Measurements from ENCODE around the gene DCLK2. TPM values are rescaled to one million over a fixed set of nuclear protein-coding genes. Genes with fewer than 3 reads are reported as not detected.
"Not testable (repeated sequence)": the region's sequence is repeated elsewhere in the genome, so short reads cannot be mapped to it uniquely, and the experiment has no call there.

The DCLK2 gene
- total RNA-seq, 2 experiments from 2014 or later, result not detected

- Mint-ChIP-seq H3K27me3 (ENCODE audit: low read depth) (no peaks in the 10 kb centered on the region), H3K27ac (no peak overlapping the region), H3K36me3 (ENCODE audit: low read depth) (no peaks in the 10 kb centered on the region), H3K4me3 (no peak overlapping the region), H3K9me3 (no peaks in the 10 kb centered on the region), H3K4me1 (ENCODE audit: low read depth) (no peaks in the 10 kb centered on the region)
- CTCF ChIA-PET, result no interaction called here
- DNase-seq, result no peak
- intact Hi-C loops (cut with micrococcal nuclease), result no loop called here
These were observed 88.8 kb downstream of the DCLK2 start for GRCh38 chr4:150167054-150167453.

DNA sequence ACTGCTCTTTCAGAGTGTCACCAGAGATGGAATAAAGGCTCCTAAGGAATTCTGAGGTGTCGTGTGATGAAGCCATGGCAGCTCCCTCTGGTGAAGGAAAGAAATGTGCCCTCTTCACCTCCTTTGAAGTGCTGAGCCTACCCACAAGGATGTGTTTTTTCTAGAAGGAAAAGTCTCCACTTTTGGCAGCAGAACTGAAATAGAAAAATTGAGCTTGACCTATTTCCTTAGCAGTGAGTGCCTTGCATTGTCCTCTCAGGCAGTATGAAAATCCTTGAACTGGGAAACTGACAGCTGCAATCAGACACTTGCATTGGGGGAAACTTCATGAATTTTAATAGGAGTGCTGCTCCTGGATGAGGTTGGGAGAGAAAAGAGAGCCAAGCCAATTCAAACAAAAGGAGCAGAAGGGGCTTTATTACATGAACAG is 95.2 kb downstream of the DCLK2 start:
- no peaks in the 10 kb centered on the region for H3K36me3 Mint-ChIP-seq (ENCODE audit: low read depth)
- no peak overlapping the region for H3K4me3 Mint-ChIP-seq
- no peaks in the 10 kb centered on the region for H3K9me3 Mint-ChIP-seq
- H3K27me3 Mint-ChIP-seq (ENCODE audit: low read depth), result peaks cover 5% of the 10 kb centered on the region
- no peak for DNase-seq
- no peaks in the 10 kb centered on the region for H3K4me1 Mint-ChIP-seq (ENCODE audit: low read depth)
- CTCF ChIA-PET, result no interaction called here
- H3K27ac Mint-ChIP-seq, result no peak overlapping the region
- intact Hi-C loops (cut with micrococcal nuclease), result no loop called here

- DNase-seq, result no peak
- Mint-ChIP-seq H3K4me1 (ENCODE audit: low read depth) (no peaks in the 10 kb centered on the region), H3K9me3 (no peaks in the 10 kb centered on the region), H3K4me3 (no peak overlapping the region), H3K36me3 (ENCODE audit: low read depth) (no peaks in the 10 kb centered on the region), H3K27me3 (ENCODE audit: low read depth) (peaks cover 5% of the 10 kb centered on the region), H3K27ac (no peak overlapping the region)
- CTCF ChIA-PET, result no interaction called here
- intact Hi-C loops (cut with micrococcal nuclease), result no loop called here
These were observed 95.7 kb downstream of the DCLK2 start for GRCh38 chr4:150173982-150174398.

DNA sequence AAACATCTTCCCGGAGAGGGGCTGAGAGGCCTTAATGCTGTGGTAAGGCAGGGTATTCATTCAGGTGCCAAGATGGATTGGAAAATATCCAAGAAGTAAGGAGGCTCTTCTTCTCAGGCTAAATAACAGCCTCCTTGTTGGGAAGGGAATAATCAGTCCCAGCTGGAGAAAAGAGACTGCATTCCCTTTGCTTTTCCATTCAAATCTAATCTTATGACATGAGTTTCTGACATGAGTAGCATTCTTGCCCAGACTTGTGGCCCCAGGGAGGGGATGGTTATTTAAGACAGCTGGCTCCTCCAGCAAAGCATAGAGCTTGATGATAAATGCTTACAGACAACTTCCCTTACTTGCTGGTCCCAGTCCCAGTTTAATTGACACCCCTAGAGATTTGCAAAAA is 98.3 kb downstream of the DCLK2 start:
- no peak overlapping the region for H3K27ac Mint-ChIP-seq
- CTCF ChIA-PET, result no interaction called here

DNA sequence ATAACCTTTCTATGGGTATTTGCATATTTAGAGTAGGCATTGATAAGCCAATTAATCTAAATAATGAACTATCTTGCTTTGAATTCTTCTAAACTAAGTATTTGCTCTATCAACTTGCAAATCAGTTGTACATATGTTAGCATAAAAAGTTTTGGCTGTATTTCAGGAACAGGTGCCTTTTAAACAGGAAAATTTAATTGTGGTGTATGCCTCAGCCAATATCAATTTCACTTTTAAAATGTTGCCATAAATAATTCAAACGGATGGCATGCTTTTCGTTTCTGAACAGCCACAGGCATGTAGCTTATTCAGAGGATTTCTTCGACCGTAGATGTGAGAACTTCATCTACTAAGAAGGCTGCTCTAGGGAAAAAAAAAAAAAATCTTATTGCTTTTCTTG is 99.9 kb downstream of the DCLK2 start:
- Mint-ChIP-seq H3K4me3 (no peak overlapping the region), H3K27ac (no peak overlapping the region), H3K27me3 (ENCODE audit: low read depth) (peaks cover 8% of the 10 kb centered on the region), H3K9me3 (no peaks in the 10 kb centered on the region), H3K4me1 (ENCODE audit: low read depth) (no peaks in the 10 kb centered on the region), H3K36me3 (ENCODE audit: low read depth) (no peaks in the 10 kb centered on the region)
- DNase-seq, result no peak
- CTCF ChIA-PET, result interaction anchor here (0.6 kb wide), 1 partner anchor 479 kb away, joined by 4 read pairs; no protein-coding TSS in a partner anchor
- intact Hi-C loops (cut with micrococcal nuclease), result no loop called here

More for the DNA sequence above, 98.3 kb downstream of the DCLK2 start:
- DNase-seq, result no peak
- Mint-ChIP-seq H3K4me3 (no peak overlapping the region), H3K4me1 (ENCODE audit: low read depth) (no peaks in the 10 kb centered on the region), H3K27me3 (ENCODE audit: low read depth) (peaks cover 5% of the 10 kb centered on the region), H3K36me3 (ENCODE audit: low read depth) (no peaks in the 10 kb centered on the region), H3K9me3 (no peaks in the 10 kb centered on the region)
- intact Hi-C loops (cut with micrococcal nuclease), result no loop called here

DNA sequence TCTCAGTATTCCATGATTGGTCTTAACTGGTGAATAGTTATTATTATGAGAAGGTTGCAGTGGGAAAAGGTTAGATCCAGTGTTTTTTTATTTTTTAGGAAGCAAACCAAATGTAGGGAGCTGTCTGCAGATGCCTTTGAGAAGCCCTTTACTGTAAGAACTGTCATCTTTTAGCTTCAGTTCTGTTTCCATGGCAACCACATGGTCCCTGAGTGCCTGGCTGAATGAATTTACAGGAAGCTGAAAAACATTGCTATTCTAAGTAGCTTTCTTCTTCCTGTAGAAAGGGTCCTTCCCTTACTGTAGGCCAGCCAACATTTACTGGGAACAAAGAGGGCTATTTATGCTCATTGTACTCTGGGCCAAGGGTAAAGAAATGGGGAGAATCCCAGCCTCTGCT is 103.3 kb downstream of the DCLK2 start:
- Mint-ChIP-seq H3K36me3 (ENCODE audit: low read depth) (no peaks in the 10 kb centered on the region), H3K4me3 (no peak overlapping the region), H3K4me1 (ENCODE audit: low read depth) (no peaks in the 10 kb centered on the region), H3K27ac (no peak overlapping the region), H3K9me3 (no peaks in the 10 kb centered on the region), H3K27me3 (ENCODE audit: low read depth) (peaks cover 8% of the 10 kb centered on the region)
- DNase-seq, result no peak
- CTCF ChIA-PET, result no interaction called here
- intact Hi-C loops (cut with micrococcal nuclease), result no loop called here

- DNase-seq, result no peak
- peaks cover 12% of the 10 kb centered on the region for H3K27me3 Mint-ChIP-seq (ENCODE audit: low read depth)
- H3K36me3 Mint-ChIP-seq (ENCODE audit: low read depth), result no peaks in the 10 kb centered on the region
- CTCF ChIA-PET, result no interaction called here
- intact Hi-C loops (cut with micrococcal nuclease), result no loop called here
- no peak overlapping the region for H3K27ac Mint-ChIP-seq
- H3K4me3 Mint-ChIP-seq, result no peak overlapping the region
- H3K4me1 Mint-ChIP-seq (ENCODE audit: low read depth), result no peaks in the 10 kb centered on the region
- H3K9me3 Mint-ChIP-seq, result no peaks in the 10 kb centered on the region
These were observed 104.5 kb downstream of the DCLK2 start for GRCh38 chr4:150182794-150183193.

DNA sequence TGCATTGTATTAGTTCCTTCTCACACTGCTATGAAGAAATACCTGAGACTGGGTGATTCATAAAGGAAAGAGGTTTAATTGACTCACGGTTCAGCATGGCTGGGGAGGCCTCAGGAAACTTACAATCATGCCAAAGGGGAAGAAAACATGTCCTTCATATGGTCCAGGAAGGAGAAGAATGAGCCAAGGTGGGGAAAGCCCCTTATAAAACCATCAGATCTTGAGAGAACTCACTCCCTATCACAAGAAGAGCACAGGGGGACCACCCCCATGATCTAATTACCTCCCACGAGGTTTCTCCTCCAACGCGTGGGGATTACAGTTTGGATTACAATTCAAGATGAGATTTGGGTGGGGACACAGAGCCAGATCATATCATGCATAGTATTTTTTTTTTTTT is 106.8 kb downstream of the DCLK2 start:
- H3K4me3 Mint-ChIP-seq; H3K9me3 Mint-ChIP-seq; intact Hi-C loops (cut with micrococcal nuclease); H3K36me3 Mint-ChIP-seq (ENCODE audit: low read depth); H3K27ac Mint-ChIP-seq; DNase-seq; H3K4me1 Mint-ChIP-seq (ENCODE audit: low read depth); CTCF ChIA-PET: not testable (repeated sequence)
- H3K27me3 Mint-ChIP-seq (ENCODE audit: low read depth), result peaks cover 12% of the 10 kb centered on the region

DNA sequence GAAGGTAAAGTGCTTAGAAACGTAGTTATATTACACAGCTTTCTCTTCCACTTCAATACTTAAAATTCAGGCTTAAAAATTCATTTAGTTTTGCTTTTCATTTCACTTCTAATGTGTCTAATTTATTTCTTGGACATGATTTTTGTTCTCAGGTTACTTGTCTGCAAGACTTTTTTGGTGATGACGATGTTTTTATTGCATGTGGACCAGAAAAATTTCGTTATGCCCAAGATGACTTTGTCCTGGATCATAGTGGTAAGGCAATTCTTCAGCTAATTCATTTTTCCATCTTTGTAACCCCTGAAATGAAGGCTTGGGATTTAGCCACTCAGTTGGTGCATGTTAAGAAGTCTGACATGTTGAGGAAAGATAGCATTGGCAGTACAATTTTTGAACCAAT is 114.7 kb downstream of the DCLK2 start:
- Mint-ChIP-seq H3K9me3 (no peaks in the 10 kb centered on the region), H3K27ac (no peak overlapping the region), H3K27me3 (ENCODE audit: low read depth) (no peaks in the 10 kb centered on the region), H3K36me3 (ENCODE audit: low read depth) (no peaks in the 10 kb centered on the region), H3K4me3 (no peak overlapping the region), H3K4me1 (ENCODE audit: low read depth) (no peaks in the 10 kb centered on the region)
- DNase-seq, result no peak
- intact Hi-C loops (cut with micrococcal nuclease), result no loop called here
- CTCF ChIA-PET, result interaction anchor here (0.6 kb wide), 1 partner anchor 8 kb away, joined by 3 read pairs; no protein-coding TSS in a partner anchor

DNA sequence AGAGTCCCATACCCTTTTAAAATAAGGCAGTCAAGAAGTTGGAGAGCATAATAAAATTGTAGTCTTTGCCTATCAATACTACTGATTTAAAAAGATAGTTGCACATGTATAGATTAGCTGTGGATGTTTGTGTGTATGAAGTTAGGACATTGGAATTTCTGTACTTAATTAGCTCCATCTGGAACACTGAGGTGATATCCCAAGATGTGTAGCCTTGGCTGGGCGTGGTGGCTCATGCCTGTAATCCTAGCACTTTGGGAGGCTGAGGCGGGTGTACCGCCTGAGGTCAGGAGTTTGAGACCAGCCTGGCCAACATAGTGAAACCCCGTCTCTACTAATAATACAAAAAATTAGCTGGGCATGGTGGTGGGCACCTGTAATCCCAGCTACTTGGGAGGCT is 119.0 kb downstream of the DCLK2 start:
- H3K4me3 Mint-ChIP-seq; DNase-seq; H3K4me1 Mint-ChIP-seq (ENCODE audit: low read depth); H3K36me3 Mint-ChIP-seq (ENCODE audit: low read depth); H3K27me3 Mint-ChIP-seq (ENCODE audit: low read depth); intact Hi-C loops (cut with micrococcal nuclease); H3K27ac Mint-ChIP-seq; H3K9me3 Mint-ChIP-seq: not testable (repeated sequence)
- CTCF ChIA-PET, result interaction anchor here (0.6 to 1.1 kb wide), 3 partner anchors 14 to 287 kb away, joined by 5 to 8 read pairs (median 6); no protein-coding TSS in a partner anchor

GRCh38 chr4:150199056-150199455 is 120.8 kb downstream of the DCLK2 start:
- H3K27me3 Mint-ChIP-seq (ENCODE audit: low read depth), result no peaks in the 10 kb centered on the region
- intact Hi-C loops (cut with micrococcal nuclease), result no loop called here
- no peaks in the 10 kb centered on the region for H3K9me3 Mint-ChIP-seq
- no peaks in the 10 kb centered on the region for H3K36me3 Mint-ChIP-seq (ENCODE audit: low read depth)
- DNase-seq, result no peak
- no peak overlapping the region for H3K27ac Mint-ChIP-seq
- CTCF ChIA-PET, result interaction anchor here (1.7 kb wide), 1 partner anchor 10 kb away, joined by 7 read pairs; no protein-coding TSS in a partner anchor
- no peak overlapping the region for H3K4me3 Mint-ChIP-seq
- H3K4me1 Mint-ChIP-seq (ENCODE audit: low read depth), result no peaks in the 10 kb centered on the region

GRCh38 chr4:150205016-150205415 is 126.8 kb downstream of the DCLK2 start:
- H3K27ac Mint-ChIP-seq, result no peak overlapping the region
- H3K4me3 Mint-ChIP-seq, result no peak overlapping the region
- CTCF ChIA-PET, result no interaction called here
- no peaks in the 10 kb centered on the region for H3K36me3 Mint-ChIP-seq (ENCODE audit: low read depth)
- H3K9me3 Mint-ChIP-seq, result no peaks in the 10 kb centered on the region
- peaks cover 3% of the 10 kb centered on the region for H3K27me3 Mint-ChIP-seq (ENCODE audit: low read depth)
- no peak for DNase-seq
- intact Hi-C loops (cut with micrococcal nuclease), result loop anchor here (5.0 kb wide), 2 partner anchors 193 to 208 kb away; no protein-coding TSS in a partner anchor
- H3K4me1 Mint-ChIP-seq (ENCODE audit: low read depth), result no peaks in the 10 kb centered on the region

- Mint-ChIP-seq H3K27me3 (ENCODE audit: low read depth) (peaks cover 3% of the 10 kb centered on the region), H3K9me3 (no peaks in the 10 kb centered on the region), H3K27ac (no peak overlapping the region), H3K4me1 (ENCODE audit: low read depth) (no peaks in the 10 kb centered on the region), H3K4me3 (no peak overlapping the region), H3K36me3 (ENCODE audit: low read depth) (no peaks in the 10 kb centered on the region)
- intact Hi-C loops (cut with micrococcal nuclease), result loop anchor here (5.0 kb wide), 2 partner anchors 194 to 209 kb away; no protein-coding TSS in a partner anchor
- CTCF ChIA-PET, result no interaction called here
- no peak for DNase-seq
These were observed 128.0 kb downstream of the DCLK2 start for GRCh38 chr4:150206265-150206664.

Measured in activated naive CD4-positive, alpha-beta T cell treated with anti-CD3 and anti-CD28 coated beads for 36 hours (primary cell).